HEK293T (cell line): ENCODE results near the gene TMTC4.

Experiments used
- CTCF ChIA-PET: fragments of 350-600 bp; formaldehyde crosslinking; extraction: SDS; loops from one replicate; lab custom pipeline; 2021; ENCODE audit warnings: antibody characterized with exemption, inconsistent platforms; lab: Yijun Ruan, JAX
- POLR2A ChIA-PET: fragments of 350-600 bp; formaldehyde crosslinking; extraction: SDS; loops from one replicate; lab custom pipeline; 2020; ENCODE audit warnings: antibody characterized with exemption, inconsistent platforms; lab: Yijun Ruan, JAX
- DNase-seq: peaks from one replicate; pipeline ENCODE4 v3.0.0; 2012; ENCODE audit warnings: mixed read lengths; ENCODE audit errors: extremely low spot score
- ARNT ChIP-seq: fragments of 450-650 bp; IDR thresholded peaks from 2 replicates; pipeline ENCODE4 v1.6.1; 2017; ENCODE audit warnings: mild to moderate bottlenecking
- BHLHE40 ChIP-seq: fragments of 450-650 bp; IDR thresholded peaks from 2 replicates; pipeline ENCODE4 v1.6.1; 2016; ENCODE audit warnings: mild to moderate bottlenecking, moderate library complexity, borderline replicate concordance
- CTBP1 ChIP-seq: fragments of 450-650 bp; IDR thresholded peaks from 2 replicates; pipeline ENCODE4 v1.6.1; 2016; ENCODE audit warnings: borderline replicate concordance
- ELF4 ChIP-seq: fragments of 450-650 bp; IDR thresholded peaks from 2 replicates; pipeline ENCODE4 v1.6.1; 2017; ENCODE audit warnings: antibody characterized with exemption
- FOXA1 ChIP-seq: fragments of 450-650 bp; IDR thresholded peaks from 2 replicates; pipeline ENCODE4 v1.6.1; 2016; ENCODE audit warnings: mild to moderate bottlenecking
- FOXK2 ChIP-seq: fragments of 450-650 bp; IDR thresholded peaks from 2 replicates; pipeline ENCODE4 v1.6.1; 2016; ENCODE audit warnings: mild to moderate bottlenecking
- FOXM1 ChIP-seq: fragments of 450-650 bp; IDR thresholded peaks from 2 replicates; pipeline ENCODE4 v1.6.1; 2017; ENCODE audit warnings: mild to moderate bottlenecking, borderline replicate concordance
- HDGF ChIP-seq: fragments of 450-650 bp; IDR thresholded peaks from 2 replicates; pipeline ENCODE4 v1.6.1; 2017; ENCODE audit warnings: antibody characterized with exemption, borderline replicate concordance
- L3MBTL2 ChIP-seq: fragments of 450-650 bp; conservative IDR thresholded peaks from 2 replicates; pipeline ENCODE4 v1.6.1; 2016; ENCODE audit warnings: mild to moderate bottlenecking
- LEF1 ChIP-seq: fragments of 450-650 bp; IDR thresholded peaks from 2 replicates; pipeline ENCODE4 v1.6.1; 2017; ENCODE audit warnings: mild to moderate bottlenecking, borderline replicate concordance
- NFRKB ChIP-seq: fragments of 450-650 bp; IDR thresholded peaks from 2 replicates; pipeline ENCODE4 v1.6.1; 2016; ENCODE audit warnings: mild to moderate bottlenecking, moderate library complexity
- SP1 ChIP-seq: fragments of 450-650 bp; IDR thresholded peaks from 2 replicates; pipeline ENCODE4 v1.6.1; 2017
- SUZ12 ChIP-seq: fragments of 450-650 bp; IDR thresholded peaks from 2 replicates; pipeline ENCODE4 v1.6.1; 2016; ENCODE audit warnings: mild to moderate bottlenecking
- TARDBP ChIP-seq: fragments of 450-650 bp; IDR thresholded peaks from 2 replicates; pipeline ENCODE4 v1.6.1; 2016
- ZNF384 ChIP-seq: fragments of 450-650 bp; IDR thresholded peaks from 2 replicates; pipeline ENCODE4 v1.6.1; 2016
- TF ChIP-seq, protein P1 (sequence below): fragments of 450-650 bp; IDR thresholded peaks from 2 replicates; pipeline ENCODE4 v1.6.1; 2016

Gene TMTC4

DNA sequence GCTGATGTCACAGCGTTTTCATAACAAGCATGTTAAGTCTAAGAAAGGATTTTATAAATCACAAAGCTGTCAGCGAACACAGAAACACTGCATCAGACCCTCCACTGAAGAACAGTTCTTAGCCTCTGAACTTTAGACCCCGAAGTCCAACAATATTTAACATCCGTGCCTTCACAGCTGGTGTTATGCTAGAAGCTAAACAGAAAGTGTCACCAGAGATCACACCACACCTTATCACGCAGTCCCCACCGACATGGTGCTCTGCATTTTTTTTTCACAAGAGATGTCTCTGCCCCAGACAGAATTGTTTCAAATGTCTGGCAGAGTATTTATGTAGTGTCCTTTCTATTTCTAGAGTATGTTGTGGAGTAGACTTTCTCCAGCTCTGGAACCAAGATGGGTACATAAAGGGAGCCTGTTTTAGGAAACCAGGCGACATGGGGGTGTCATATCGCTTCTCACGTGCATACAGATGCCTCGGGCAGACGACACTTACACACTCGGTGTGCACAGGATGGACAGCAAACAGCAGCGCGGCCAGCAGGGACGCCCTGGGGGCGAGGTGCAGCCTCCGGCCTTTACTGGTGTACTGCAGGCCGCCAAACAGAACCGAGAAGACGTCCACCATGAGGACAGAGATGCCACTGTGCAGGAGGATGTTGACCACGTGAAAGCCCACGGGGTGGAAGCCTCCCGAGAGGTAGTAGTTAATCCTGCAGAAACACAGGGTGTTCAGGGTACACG is 12.0 kb downstream of the TMTC4 start:
- POLR2A ChIA-PET, result no interaction called here
- CTCF ChIA-PET, result no interaction called here
- DNase-seq, result no peak
- TF ChIP-seq HDGF, result no peak
- TF ChIP-seq ELF4, result no peak
- no peak for TF ChIP-seq LEF1
- no peak for TF ChIP-seq ZNF384
- TF ChIP-seq NFRKB, result no peak
- no peak for TF ChIP-seq TARDBP
- TF ChIP-seq ARNT, result no peak
- no peak for TF ChIP-seq SP1

DNA sequence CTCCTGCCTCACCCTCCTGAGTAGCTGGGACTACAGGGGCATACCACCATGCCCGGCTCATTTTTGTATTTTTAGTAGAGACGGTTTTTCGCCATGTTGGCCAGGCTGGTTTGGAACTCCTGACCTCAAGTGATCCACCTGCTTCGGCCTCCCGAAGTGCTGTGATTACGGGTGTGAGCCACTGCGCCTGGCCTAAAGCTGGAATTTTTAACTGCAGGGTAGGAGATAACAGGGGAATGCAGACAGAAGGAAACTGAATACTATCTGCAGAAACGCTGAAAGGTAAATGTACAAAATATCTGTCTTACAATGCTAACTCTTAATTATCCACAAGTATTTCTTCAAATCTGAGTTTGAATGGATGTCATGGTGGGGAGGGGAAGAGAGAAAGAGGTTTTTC is 13.8 kb downstream of the TMTC4 start:
- no peak for TF ChIP-seq FOXM1
- TF ChIP-seq BHLHE40, result no peak
- TF ChIP-seq FOXK2, result no peak
- TF ChIP-seq SP1, result no peak
- TF ChIP-seq ARNT, result no peak
- CTCF ChIA-PET, result no interaction called here
- POLR2A ChIA-PET, result no interaction called here
- no peak for DNase-seq

DNA sequence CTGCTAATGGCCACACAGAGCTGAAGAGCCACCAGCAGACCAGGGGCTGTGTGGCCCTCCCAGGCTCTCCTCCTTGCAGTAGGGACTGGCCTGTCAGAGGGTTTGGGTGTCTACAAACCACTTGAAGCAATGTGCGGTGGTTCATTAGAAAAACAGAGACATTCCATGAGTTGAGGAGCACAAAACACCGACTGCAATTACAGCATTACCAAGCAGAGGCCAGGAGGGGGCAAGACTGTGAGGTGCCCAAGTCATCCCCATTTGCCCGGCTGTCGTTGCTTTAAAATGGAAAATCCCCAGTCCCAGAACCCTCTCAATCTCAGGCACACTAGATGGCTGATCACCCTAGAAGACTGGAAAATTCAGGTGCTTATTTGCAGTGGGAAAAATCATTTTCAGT is 15.0 kb downstream of the TMTC4 start:
- no peak for DNase-seq
- ChIA-PET CTCF (no interaction called here), POLR2A (no interaction called here)
- TF ChIP-seq ZNF384 (no peak), LEF1 (no peak), FOXA1 (no peak), FOXM1 (no peak), ARNT (no peak)

DNA sequence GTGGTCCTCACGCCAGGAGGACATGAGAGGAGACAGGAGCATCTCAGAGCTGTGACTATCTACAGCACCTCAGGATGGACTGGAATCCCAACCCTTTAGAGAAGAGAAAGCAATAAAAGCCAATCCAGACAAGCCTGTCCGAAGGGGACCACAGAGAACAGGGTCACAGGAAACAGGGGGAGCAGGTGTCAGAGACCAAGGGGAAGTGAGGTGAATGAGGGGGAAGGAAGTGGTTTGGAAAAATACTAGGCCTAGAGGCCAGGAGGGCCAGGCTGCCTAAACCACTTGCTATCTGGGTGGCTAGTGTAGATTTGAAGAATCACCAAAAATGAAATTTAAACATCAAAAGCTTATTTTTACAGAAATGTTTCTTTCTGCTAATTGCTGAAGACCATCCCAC is 16.2 kb downstream of the TMTC4 start:
- CTCF ChIA-PET, result no interaction called here
- DNase-seq, result no peak
- POLR2A ChIA-PET, result no interaction called here

DNA sequence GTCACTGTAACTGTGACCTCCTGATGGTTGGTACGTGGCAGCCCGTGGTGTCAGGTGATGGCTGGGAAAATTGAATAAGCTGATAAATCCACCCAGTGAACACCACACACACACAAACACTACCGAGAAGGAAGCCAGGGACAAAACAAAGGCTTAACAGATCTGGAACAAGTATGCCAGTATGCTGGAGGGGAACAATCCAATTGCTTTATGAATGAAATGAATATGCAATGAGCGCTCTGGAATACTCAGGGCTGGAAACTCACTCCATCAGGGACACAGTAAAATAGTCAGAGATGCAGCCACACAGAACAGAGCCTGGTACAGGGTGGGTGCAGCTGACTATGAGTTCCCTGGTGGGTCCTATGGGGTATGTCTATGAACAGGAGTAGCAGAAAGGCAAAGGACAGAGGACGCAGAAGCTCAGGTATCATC is 16.7 kb downstream of the TMTC4 start:
- no peak for TF ChIP-seq TARDBP
- TF ChIP-seq ARNT, result no peak
- no peak for TF ChIP-seq FOXM1
- no peak for TF ChIP-seq LEF1
- TF ChIP-seq BHLHE40, result no peak
- TF ChIP-seq FOXA1, result no peak
- TF ChIP-seq, protein P1, sequence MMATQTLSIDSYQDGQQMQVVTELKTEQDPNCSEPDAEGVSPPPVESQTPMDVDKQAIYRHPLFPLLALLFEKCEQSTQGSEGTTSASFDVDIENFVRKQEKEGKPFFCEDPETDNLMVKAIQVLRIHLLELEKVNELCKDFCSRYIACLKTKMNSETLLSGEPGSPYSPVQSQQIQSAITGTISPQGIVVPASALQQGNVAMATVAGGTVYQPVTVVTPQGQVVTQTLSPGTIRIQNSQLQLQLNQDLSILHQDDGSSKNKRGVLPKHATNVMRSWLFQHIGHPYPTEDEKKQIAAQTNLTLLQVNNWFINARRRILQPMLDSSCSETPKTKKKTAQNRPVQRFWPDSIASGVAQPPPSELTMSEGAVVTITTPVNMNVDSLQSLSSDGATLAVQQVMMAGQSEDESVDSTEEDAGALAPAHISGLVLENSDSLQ, result no peak
- no peak for TF ChIP-seq NFRKB
- no peak for TF ChIP-seq HDGF
- TF ChIP-seq L3MBTL2, result no peak
- TF ChIP-seq ZNF384, result no peak
- TF ChIP-seq ELF4, result no peak
- TF ChIP-seq SUZ12, result no peak
- TF ChIP-seq CTBP1, result no peak
- TF ChIP-seq SP1, result no peak
- no peak for TF ChIP-seq FOXK2
- DNase-seq, result no peak
- ChIA-PET CTCF (no interaction called here), POLR2A (no interaction called here)

More for the DNA sequence above, 16.2 kb downstream of the TMTC4 start:
- TF ChIP-seq ELF4 (no peak), FOXA1 (no peak), TARDBP (no peak), ARNT (no peak), SUZ12 (no peak), BHLHE40 (no peak), HDGF (no peak)

DNA sequence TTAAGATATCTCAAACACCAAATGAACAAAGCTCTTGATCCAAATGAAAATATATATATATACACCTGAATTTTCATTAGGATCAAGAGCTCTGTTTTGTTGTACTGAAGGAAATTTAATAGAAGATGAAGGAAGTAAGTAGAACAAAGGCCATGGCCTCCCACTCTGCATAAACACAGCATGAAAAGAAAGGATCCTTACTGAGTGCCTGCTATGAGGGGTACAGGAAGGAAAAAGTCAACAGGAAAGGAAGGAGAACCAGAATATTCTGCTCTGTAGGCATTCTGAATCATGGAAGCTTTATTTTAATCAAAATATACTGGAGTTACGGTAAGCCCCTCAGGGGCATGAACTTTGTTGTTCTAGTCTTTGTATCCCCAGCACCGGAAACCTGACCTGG is 22.1 kb downstream of the TMTC4 start:
- POLR2A ChIA-PET, result no interaction called here
- CTCF ChIA-PET, result no interaction called here
- TF ChIP-seq NFRKB (no peak), TARDBP (no peak), CTBP1 (no peak), FOXM1 (no peak), SUZ12 (no peak), FOXA1 (no peak), BHLHE40 (no peak), ELF4 (no peak), ZNF384 (no peak), HDGF (no peak), L3MBTL2 (no peak)
- TF ChIP-seq, protein P1, result no peak
- DNase-seq, result no peak

DNA sequence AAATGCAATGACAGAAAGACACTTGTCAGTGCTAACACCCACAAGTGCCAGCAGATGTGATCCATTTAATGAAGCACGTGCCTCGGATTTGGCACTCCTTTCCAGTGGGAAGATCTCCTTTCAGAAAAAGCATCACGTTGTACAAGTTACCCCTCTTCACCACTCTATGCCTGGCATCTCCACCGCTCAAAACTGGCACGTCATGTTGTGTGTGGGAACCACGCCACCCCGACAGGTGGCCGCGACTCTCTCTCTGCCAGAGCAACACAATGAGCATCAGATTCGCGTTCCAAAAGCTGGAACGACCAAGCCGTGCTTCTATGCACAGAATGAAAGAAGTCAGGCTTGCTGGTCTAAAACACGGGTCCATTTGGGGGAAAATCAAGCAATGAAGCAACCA is 24.3 kb downstream of the TMTC4 start:
- POLR2A ChIA-PET, result no interaction called here

More for the DNA sequence above, 24.3 kb downstream of the TMTC4 start:
- DNase-seq, result no peak
- CTCF ChIA-PET, result no interaction called here
- TF ChIP-seq TARDBP (no peak), FOXA1 (no peak), HDGF (no peak), NFRKB (no peak), FOXM1 (no peak), FOXK2 (no peak), ELF4 (no peak), SP1 (no peak), ARNT (no peak), ZNF384 (no peak), CTBP1 (no peak), L3MBTL2 (no peak), SUZ12 (no peak), LEF1 (no peak)
- TF ChIP-seq, protein P1, result no peak
